ENCODE measurements around the gene CALHM3.
A peak's percentile ranks its signal among the peaks of the same experiment; 100 is the strongest.

- TF ChIP-seq PPARA (CRISPR knock-in tag; IDR thresholded peaks at IDR 0.05; ENCODE audit: borderline replicate concordance) (no peak), TCF4 (CRISPR knock-in tag; IDR thresholded peaks at IDR 0.05; ENCODE audit: borderline replicate concordance) (peak; percentile 81; the same call in 1 of the 2 replicates), ZFP30 (CRISPR knock-in tag; IDR thresholded peaks at IDR 0.05) (no peak), ZNF70 (CRISPR knock-in tag; IDR thresholded peaks at IDR 0.05) (no peak), ZNF8 (CRISPR knock-in tag; IDR thresholded peaks at IDR 0.05) (no peak), TOX (CRISPR knock-in tag; IDR thresholded peaks at IDR 0.05; ENCODE audit: borderline replicate concordance) (0 out of 2 replicates have a peak, but pooled peaks have one; percentile 23), ZFP3 (CRISPR knock-in tag; IDR thresholded peaks at IDR 0.05) (0 out of 2 replicates have a peak, but pooled peaks have one; percentile 58), RARB (CRISPR knock-in tag; IDR thresholded peaks at IDR 0.05) (no peak), CSRNP3 (CRISPR knock-in tag; IDR thresholded peaks at IDR 0.05) (no peak), ZC3H10 (CRISPR knock-in tag; IDR thresholded peaks at IDR 0.05) (no peak), GLIS3 (CRISPR knock-in tag; IDR thresholded peaks at IDR 0.05) (no peak)
Observed at GRCh38 chr10:103491729-103492364, 12.8 kb upstream of the CALHM3 start.
